ENCODE measurements around the gene CMTR1.

The CMTR1 gene

GRCh38 chr6:37426058-37426944 lies 6.7 kb upstream of the CMTR1 start:
- TF ChIP-seq, protein P1, sequence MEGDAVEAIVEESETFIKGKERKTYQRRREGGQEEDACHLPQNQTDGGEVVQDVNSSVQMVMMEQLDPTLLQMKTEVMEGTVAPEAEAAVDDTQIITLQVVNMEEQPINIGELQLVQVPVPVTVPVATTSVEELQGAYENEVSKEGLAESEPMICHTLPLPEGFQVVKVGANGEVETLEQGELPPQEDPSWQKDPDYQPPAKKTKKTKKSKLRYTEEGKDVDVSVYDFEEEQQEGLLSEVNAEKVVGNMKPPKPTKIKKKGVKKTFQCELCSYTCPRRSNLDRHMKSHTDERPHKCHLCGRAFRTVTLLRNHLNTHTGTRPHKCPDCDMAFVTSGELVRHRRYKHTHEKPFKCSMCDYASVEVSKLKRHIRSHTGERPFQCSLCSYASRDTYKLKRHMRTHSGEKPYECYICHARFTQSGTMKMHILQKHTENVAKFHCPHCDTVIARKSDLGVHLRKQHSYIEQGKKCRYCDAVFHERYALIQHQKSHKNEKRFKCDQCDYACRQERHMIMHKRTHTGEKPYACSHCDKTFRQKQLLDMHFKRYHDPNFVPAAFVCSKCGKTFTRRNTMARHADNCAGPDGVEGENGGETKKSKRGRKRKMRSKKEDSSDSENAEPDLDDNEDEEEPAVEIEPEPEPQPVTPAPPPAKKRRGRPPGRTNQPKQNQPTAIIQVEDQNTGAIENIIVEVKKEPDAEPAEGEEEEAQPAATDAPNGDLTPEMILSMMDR (IDR thresholded peaks at IDR 0.05): no peak

- TF ChIP-seq, protein P1 (IDR thresholded peaks at IDR 0.05): no peak
Measured at GRCh38 chr6:37426945-37427510, 6.0 kb upstream of the CMTR1 start.

- TF ChIP-seq, protein P1 (IDR thresholded peaks at IDR 0.05): no peak
Measured at GRCh38 chr6:37429352-37429750, 3.7 kb upstream of the CMTR1 start.

GRCh38 chr6:37432590-37432915 lies 468 bp upstream of the CMTR1 start:
- TF ChIP-seq, protein P1 (IDR thresholded peaks at IDR 0.05): no peak

GRCh38 chr6:37433657-37434271 lies 743 bp downstream of the CMTR1 start:
- TF ChIP-seq, protein P1 (IDR thresholded peaks at IDR 0.05): no peak

GRCh38 chr6:37435373-37435772 lies 2.4 kb downstream of the CMTR1 start:
- TF ChIP-seq, protein P1 (IDR thresholded peaks at IDR 0.05): no peak

DNA sequence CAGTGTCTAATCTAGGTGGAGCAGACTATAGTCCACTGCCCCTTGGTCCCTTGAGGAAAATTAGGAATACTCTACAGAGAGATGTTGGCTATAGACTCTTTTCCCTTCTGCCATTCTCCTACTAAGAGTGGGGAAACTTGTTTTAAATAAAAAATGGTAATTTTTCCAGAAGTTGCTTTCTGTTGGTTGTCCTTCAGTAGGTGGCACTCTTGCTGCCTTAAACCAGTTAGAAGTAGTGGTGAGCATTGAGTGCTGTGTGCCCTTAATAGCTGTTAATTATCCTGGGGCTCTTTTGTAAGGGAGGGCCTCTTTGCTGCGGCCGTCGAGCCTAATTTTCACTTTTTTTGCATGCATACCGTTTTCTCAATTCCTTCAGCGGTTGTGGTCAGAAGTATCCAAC lies 2.8 kb downstream of the CMTR1 start:
- TF ChIP-seq, protein P1 (IDR thresholded peaks at IDR 0.05): peak; percentile 8; the same call in 1 of the 2 replicates

Data from LNCAP (cell line).